H9 (cell line): Measurements from ENCODE around the gene TIAM1. TPM values are rescaled to one million over a fixed set of nuclear protein-coding genes. Genes with fewer than 3 reads are reported as not detected.
A peak's percentile ranks its signal among the peaks of the same experiment; 100 is the strongest.

Experiments
- DNase-seq: peaks from one replicate; pipeline ENCODE4 v3.0.0-alpha.2; 2017
- H2AFZ ChIP-seq: one replicate; pipeline ENCODE4 v1.6.1; 2013; ENCODE audit warnings: mild to moderate bottlenecking, low read length, control low read depth, moderate library complexity
- H2AK5ac ChIP-seq: 2 replicates; pipeline ENCODE4 v1.6.1; 2013; ENCODE audit warnings: low read length, control low read depth, mixed read lengths; ENCODE audit not compliant: insufficient read length
- H2BK120ac ChIP-seq: one replicate; pipeline ENCODE4 v1.6.1; 2013; ENCODE audit warnings: low read depth, mild to moderate bottlenecking, low read length, control low read depth, inconsistent platforms; ENCODE audit not compliant: poor library complexity, severe bottlenecking
- H2BK12ac ChIP-seq: 2 replicates; pipeline ENCODE4 v1.6.1; 2013; ENCODE audit warnings: low read length, control low read depth, mixed read lengths, low read depth; ENCODE audit not compliant: insufficient read length
- H2BK15ac ChIP-seq: 2 replicates; pipeline ENCODE4 v1.6.1; 2013; ENCODE audit warnings: low read depth, low read length, control low read depth
- H2BK20ac ChIP-seq: one replicate; pipeline ENCODE4 v1.6.1; 2013; ENCODE audit warnings: low read depth, mild to moderate bottlenecking, low read length, control low read depth, inconsistent platforms; ENCODE audit not compliant: poor library complexity, severe bottlenecking
- H2BK5ac ChIP-seq: 2 replicates; pipeline ENCODE4 v1.6.1; 2013; ENCODE audit warnings: low read length, control low read depth, mixed read lengths; ENCODE audit not compliant: insufficient read length
- H3K14ac ChIP-seq: 2 replicates; pipeline ENCODE4 v1.6.1; 2013; ENCODE audit warnings: low read length, control low read depth; ENCODE audit not compliant: insufficient read depth
- H3K18ac ChIP-seq: 2 replicates; pipeline ENCODE4 v1.6.1; 2013; ENCODE audit warnings: low read depth, mild to moderate bottlenecking, mixed read lengths, low read length, control low read depth; ENCODE audit not compliant: insufficient read length
- H3K23ac ChIP-seq: 2 replicates; pipeline ENCODE4 v1.6.1; 2013; ENCODE audit warnings: low read length, control low read depth, mixed read lengths, low read depth; ENCODE audit not compliant: insufficient read length
- H3K23me2 ChIP-seq: 2 replicates; pipeline ENCODE4 v1.6.1; 2013; ENCODE audit warnings: low read depth, mild to moderate bottlenecking, mixed read lengths, low read length, control low read depth; ENCODE audit not compliant: insufficient read length, poor library complexity, severe bottlenecking
- H3K27ac ChIP-seq: 2 replicates; pipeline ENCODE4 v1.5.1; 2013; ENCODE audit warnings: low read length, control low read depth, mixed read lengths, low read depth; ENCODE audit not compliant: insufficient read length
- H3K27me3 ChIP-seq: 2 replicates; pipeline ENCODE4 v1.6.1; 2013; ENCODE audit warnings: low read length, control low read depth, inconsistent platforms; ENCODE audit not compliant: insufficient read depth
- H3K4ac ChIP-seq: 2 replicates; pipeline ENCODE4 v1.6.1; 2013; ENCODE audit warnings: low read depth, mild to moderate bottlenecking, control low read depth, inconsistent platforms, low read length, moderate library complexity
- H3K4me1 ChIP-seq: 2 replicates; pipeline ENCODE4 v1.6.1; 2013; ENCODE audit warnings: low read length, control low read depth, inconsistent platforms; ENCODE audit not compliant: insufficient read depth
- H3K4me2 ChIP-seq: 2 replicates; pipeline ENCODE4 v1.6.1; 2013; ENCODE audit warnings: low read length, control low read depth, mixed read lengths; ENCODE audit not compliant: insufficient read length, insufficient read depth
- H3K56ac ChIP-seq: 2 replicates; pipeline ENCODE4 v1.6.1; 2013; ENCODE audit warnings: low read depth, mild to moderate bottlenecking, mixed read lengths, low read length, control low read depth; ENCODE audit not compliant: insufficient read length
- H3K79me1 ChIP-seq: 2 replicates; pipeline ENCODE4 v1.6.1; 2013; ENCODE audit warnings: low read depth, mild to moderate bottlenecking, moderate library complexity, low read length, control low read depth, inconsistent platforms; ENCODE audit not compliant: insufficient read depth, poor library complexity, severe bottlenecking
- H3K79me2 ChIP-seq: 2 replicates; pipeline ENCODE4 v1.6.1; 2013; ENCODE audit warnings: low read length, control low read depth, inconsistent platforms; ENCODE audit not compliant: insufficient read depth
- H3K9ac ChIP-seq: 2 replicates; pipeline ENCODE4 v1.6.1; 2013; ENCODE audit warnings: low read length, control low read depth, mixed read lengths; ENCODE audit not compliant: insufficient read length; ENCODE audit errors: extremely low read depth
- H3K9me3 ChIP-seq: one replicate; pipeline ENCODE4 v1.6.1; 2013; ENCODE audit warnings: low read depth, low read length, inconsistent platforms; ENCODE audit not compliant: control insufficient read depth
- H3T11ph ChIP-seq: one replicate; pipeline ENCODE4 v1.6.1; 2013; ENCODE audit warnings: mild to moderate bottlenecking, low read length, control low read depth, inconsistent platforms
- H4K20me1 ChIP-seq: one replicate; pipeline ENCODE4 v1.6.1; 2013; ENCODE audit not compliant: control insufficient read depth, insufficient read length, insufficient read depth
- H4K5ac ChIP-seq: 2 replicates; pipeline ENCODE4 v1.6.1; 2013; ENCODE audit warnings: low read depth, mild to moderate bottlenecking, mixed read lengths, low read length, control low read depth; ENCODE audit not compliant: insufficient read length
- H4K8ac ChIP-seq: replicated peaks from 2 replicates; pipeline ENCODE4 v1.6.1; 2013; ENCODE audit warnings: low read length, control low read depth, mixed read lengths, low read depth; ENCODE audit not compliant: insufficient read length
- H4K91ac ChIP-seq: 2 replicates; pipeline ENCODE4 v1.6.1; 2013; ENCODE audit warnings: low read depth, mild to moderate bottlenecking, moderate library complexity, mixed read lengths, low read length, control low read depth; ENCODE audit not compliant: insufficient read length
- H3K27ac Mint-ChIP-seq, 3 experiments: 2 replicates in 2 of 3; 3 replicates in 1 of 3; pipeline ENCODE4 v1.8.0; 2020 to 2021; ENCODE audit warnings: mixed read lengths in 3 of 3, mild to moderate bottlenecking in 1 of 3, moderate library complexity in 1 of 3
- H3K27me3 Mint-ChIP-seq: 2 replicates; pipeline ENCODE4 v1.8.0; 2021; ENCODE audit warnings: low read depth, mild to moderate bottlenecking, moderate library complexity, mixed read lengths
- H3K36me3 Mint-ChIP-seq, 3 experiments: 2 replicates in 2 of 3; 3 replicates in 1 of 3; pipeline ENCODE4 v1.8.0; 2020 to 2021; ENCODE audit warnings: low read depth in 3 of 3, mixed read lengths in 3 of 3; ENCODE audit not compliant: insufficient read depth in 1 of 3
- H3K4me1 Mint-ChIP-seq, 2 experiments: 2 replicates each; pipeline ENCODE4 v1.8.0; 2020; ENCODE audit warnings: mixed read lengths in 2 of 2
- H3K4me3 Mint-ChIP-seq, 2 experiments: 2 replicates in 1 of 2; 3 replicates in 1 of 2; pipeline ENCODE4 v1.8.0; 2020 to 2021; ENCODE audit warnings: mild to moderate bottlenecking in 2 of 2, mixed read lengths in 2 of 2, moderate library complexity in 1 of 2
- H3K9me3 Mint-ChIP-seq, 2 experiments: 2 replicates in 1 of 2; 3 replicates in 1 of 2; pipeline ENCODE4 v1.8.0; 2020; ENCODE audit warnings: mild to moderate bottlenecking in 2 of 2, mixed read lengths in 2 of 2, moderate library complexity in 1 of 2
- WGBS: extraction: QIAGEN DNeasy Blood & Tissue Kit; methylation state at CpG from one replicate; pipeline ENCODE4 v1.1.7; 2013; ENCODE audit warnings: missing lambda C conversion rate, low lambda C conversion rate, mixed read lengths; ENCODE audit not compliant: insufficient read length; ENCODE audit errors: extremely low coverage; 5-methylcytosine and 5-hydroxymethylcytosine counted together
- total RNA-seq: library from RNA; stranded (reverse); gene quantifications from 2 replicates; pipeline ENCODE4 v1.2.1, GENCODE V29; 2021
- TF ChIP-seq, protein P1 (sequence below): fragments of 200-600 bp; sonication (generic); conservative IDR thresholded peaks from 3 replicates; pipeline ENCODE4 v1.8.0; 2021; ENCODE audit warnings: antibody characterized with exemption, mild to moderate bottlenecking

TIAM1 gene
- total RNA-seq, 1 experiment from 2014 or later = 23.1 TPM

DNA sequence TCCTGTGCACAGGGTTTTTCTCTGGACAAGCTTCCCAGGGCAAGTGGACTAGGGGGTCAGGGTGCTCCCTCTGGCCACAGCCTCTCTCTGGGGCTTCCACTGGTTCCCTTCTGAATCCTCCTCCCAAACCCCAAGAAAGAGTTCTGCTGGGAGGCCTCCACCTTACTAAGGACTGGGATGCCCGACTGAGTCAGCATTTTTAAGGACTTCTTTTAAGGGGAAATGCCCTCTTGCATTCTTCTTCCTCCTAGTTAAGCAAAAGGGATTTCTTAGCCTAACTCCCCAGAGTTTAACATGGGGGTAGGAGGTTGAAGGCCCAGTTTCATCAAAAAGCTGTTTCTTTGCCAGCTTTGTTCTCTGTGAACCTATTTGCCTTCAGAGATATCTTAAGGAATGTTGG lies 206.1 kb downstream of the TIAM1 start:
- H3K23me2 ChIP-seq = no peaks in the 10 kb centered on the region
- DNase-seq = no peak
- Mint-ChIP-seq H3K4me3 (no peak overlapping the region), H3K4me1 (peaks cover 10 to 13% of the 10 kb centered on the region in 2 experiments), H3K27ac (peak overlapping the region in 1 of 3 experiments; percentile 60; a peak in 1 of 7 replicates), H3K27me3 (no peaks in the 10 kb centered on the region), H3K9me3 (no peaks in the 10 kb centered on the region), H3K36me3 (peaks cover 15 to 22% (median 17%) of the 10 kb centered on the region in 3 experiments; a peak in 6 of 7 replicates)
- H2BK20ac ChIP-seq = no peak overlapping the region
- H3K27me3 ChIP-seq = no peaks in the 10 kb centered on the region
- no peak overlapping the region for H3K23ac ChIP-seq
- H2AFZ ChIP-seq = no peak overlapping the region
- no peaks in the 10 kb centered on the region for H3K79me2 ChIP-seq
- TF ChIP-seq, protein P1, sequence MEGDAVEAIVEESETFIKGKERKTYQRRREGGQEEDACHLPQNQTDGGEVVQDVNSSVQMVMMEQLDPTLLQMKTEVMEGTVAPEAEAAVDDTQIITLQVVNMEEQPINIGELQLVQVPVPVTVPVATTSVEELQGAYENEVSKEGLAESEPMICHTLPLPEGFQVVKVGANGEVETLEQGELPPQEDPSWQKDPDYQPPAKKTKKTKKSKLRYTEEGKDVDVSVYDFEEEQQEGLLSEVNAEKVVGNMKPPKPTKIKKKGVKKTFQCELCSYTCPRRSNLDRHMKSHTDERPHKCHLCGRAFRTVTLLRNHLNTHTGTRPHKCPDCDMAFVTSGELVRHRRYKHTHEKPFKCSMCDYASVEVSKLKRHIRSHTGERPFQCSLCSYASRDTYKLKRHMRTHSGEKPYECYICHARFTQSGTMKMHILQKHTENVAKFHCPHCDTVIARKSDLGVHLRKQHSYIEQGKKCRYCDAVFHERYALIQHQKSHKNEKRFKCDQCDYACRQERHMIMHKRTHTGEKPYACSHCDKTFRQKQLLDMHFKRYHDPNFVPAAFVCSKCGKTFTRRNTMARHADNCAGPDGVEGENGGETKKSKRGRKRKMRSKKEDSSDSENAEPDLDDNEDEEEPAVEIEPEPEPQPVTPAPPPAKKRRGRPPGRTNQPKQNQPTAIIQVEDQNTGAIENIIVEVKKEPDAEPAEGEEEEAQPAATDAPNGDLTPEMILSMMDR = no peak
- H2BK12ac ChIP-seq = no peak overlapping the region
- H3K4me2 ChIP-seq = no peak overlapping the region
- H4K91ac ChIP-seq = no peak overlapping the region
- H3K56ac ChIP-seq = no peak overlapping the region
- no CpG with 5 or more reads among the region's 1 CpG for WGBS
- H3K9me3 ChIP-seq = no peaks in the 10 kb centered on the region
- H2BK120ac ChIP-seq = no peak overlapping the region
- H3K79me1 ChIP-seq = no peaks in the 10 kb centered on the region
- H2BK15ac ChIP-seq = no peak overlapping the region
- H3K27ac ChIP-seq = no peak overlapping the region
- no peak overlapping the region for H3K9ac ChIP-seq
- no peak overlapping the region for H2BK5ac ChIP-seq
- no peaks in the 10 kb centered on the region for H4K20me1 ChIP-seq
- no peak overlapping the region for H2AK5ac ChIP-seq
- no peak overlapping the region for H3T11ph ChIP-seq
- no peak overlapping the region for H4K8ac ChIP-seq
- no peak overlapping the region for H3K14ac ChIP-seq
- H3K4me1 ChIP-seq = no peaks in the 10 kb centered on the region; the same call in 1 of the 2 replicates
- H3K18ac ChIP-seq = no peak overlapping the region
- H4K5ac ChIP-seq = no peak overlapping the region
- no peak overlapping the region for H3K4ac ChIP-seq
